GM21381 (cell line): Measurements from ENCODE around the gene NLK.
"Not testable (repeated sequence)": the region's sequence is repeated elsewhere in the genome, so short reads cannot be mapped to it uniquely, and the experiment has no call there.

Experiments used
- ATAC-seq: cut with Tn5 transposase; IDR thresholded peaks from one replicate; pipeline ENCODE4 v1.9.1; 2021; ENCODE audit warnings: mild to moderate bottlenecking, moderate library complexity; ENCODE audit not compliant: unreplicated experiment

NLK gene

GRCh38 chr17:28071891-28072606, 29.6 kb downstream of the NLK start:
- no peak for ATAC-seq

GRCh38 chr17:28072936-28073533, 30.6 kb downstream of the NLK start:
- ATAC-seq, result no peak

GRCh38 chr17:28074010-28074409, 31.5 kb downstream of the NLK start:
- ATAC-seq, result no peak

- ATAC-seq, result no peak
Measured at GRCh38 chr17:28076144-28076543, 33.7 kb downstream of the NLK start.

GRCh38 chr17:28077140-28077539, 34.7 kb downstream of the NLK start:
- ATAC-seq, result not testable (repeated sequence)

GRCh38 chr17:28078341-28079229, 36.1 kb downstream of the NLK start:
- ATAC-seq, result no peak

- ATAC-seq, result no peak
Measured at GRCh38 chr17:28081467-28081866, 39.0 kb downstream of the NLK start.

- no peak for ATAC-seq
Measured at GRCh38 chr17:28085766-28086165, 43.3 kb downstream of the NLK start.

- no peak for ATAC-seq
Measured at GRCh38 chr17:28086519-28086918, 44.0 kb downstream of the NLK start.

- no peak for ATAC-seq
Measured at GRCh38 chr17:28087743-28088142, 45.3 kb downstream of the NLK start.

GRCh38 chr17:28090551-28090950, 48.1 kb downstream of the NLK start:
- ATAC-seq, result no peak

- ATAC-seq, result no peak
Measured at GRCh38 chr17:28092088-28092487, 49.6 kb downstream of the NLK start.

- no peak for ATAC-seq
Measured at GRCh38 chr17:28093999-28094716, 51.7 kb downstream of the NLK start.

- ATAC-seq, result no peak
Measured at GRCh38 chr17:28096756-28097155, 54.3 kb downstream of the NLK start.

GRCh38 chr17:28097254-28097653, 54.8 kb downstream of the NLK start:
- ATAC-seq, result no peak

GRCh38 chr17:28097901-28098300, 55.4 kb downstream of the NLK start:
- ATAC-seq, result peak; percentile 60

GRCh38 chr17:28098591-28098990, 56.1 kb downstream of the NLK start:
- not testable (repeated sequence) for ATAC-seq

GRCh38 chr17:28100251-28100650, 57.8 kb downstream of the NLK start:
- ATAC-seq, result no peak

- no peak for ATAC-seq
Measured at GRCh38 chr17:28100936-28101335, 58.5 kb downstream of the NLK start.

GRCh38 chr17:28101919-28102318, 59.4 kb downstream of the NLK start:
- no peak for ATAC-seq

GRCh38 chr17:28105501-28105900, 63.0 kb downstream of the NLK start:
- ATAC-seq, result no peak
